Measurements from ENCODE around the gene ANGPTL4.

- TF ChIP-seq CTCF (IDR thresholded peaks at IDR 0.05; ENCODE audit: low read depth, low read length, poor library complexity, severe bottlenecking), result no peak
- no peak for TF ChIP-seq EZH2phosphoT487 (IDR thresholded peaks at IDR 0.05; ENCODE audit: borderline replicate concordance, low read length)
Observed at GRCh38 chr19:8386990-8387389, 23.0 kb downstream of the ANGPTL4 start.

Measured in DOHH2 (cell line).